HG03103 (cell line): ENCODE data around the gene IL12B.
"Not testable (repeated sequence)": the region's sequence is repeated elsewhere in the genome, so short reads cannot be mapped to it uniquely, and the experiment has no call there.

Experiments
- ATAC-seq: cut with Tn5 transposase; IDR thresholded peaks from one replicate; pipeline ENCODE4 v1.9.1; 2021; ENCODE audit warnings: low read depth; ENCODE audit not compliant: unreplicated experiment

The IL12B gene

GRCh38 chr5:159301466-159301865 lies 28.8 kb downstream of the IL12B start:
- no peak for ATAC-seq

DNA sequence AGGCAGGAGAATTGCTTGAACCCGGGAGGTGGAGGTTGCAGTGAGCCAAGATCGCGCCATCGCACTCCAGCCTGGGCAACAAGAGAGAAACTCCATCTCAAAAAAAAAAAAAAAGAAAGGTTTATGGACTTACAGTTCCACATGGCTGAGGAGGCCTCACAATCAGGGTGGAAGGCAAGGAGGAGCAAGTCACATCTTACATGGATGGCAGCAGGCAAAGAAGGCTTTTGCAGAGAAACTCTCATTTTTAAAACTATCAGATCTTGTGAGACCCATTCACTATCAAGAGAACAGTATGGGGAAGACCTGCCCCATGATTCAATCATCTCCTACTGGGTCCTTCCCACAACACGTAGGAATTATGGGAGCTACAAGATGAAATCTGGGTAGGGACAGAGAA lies 33.0 kb downstream of the IL12B start:
- not testable (repeated sequence) for ATAC-seq

DNA sequence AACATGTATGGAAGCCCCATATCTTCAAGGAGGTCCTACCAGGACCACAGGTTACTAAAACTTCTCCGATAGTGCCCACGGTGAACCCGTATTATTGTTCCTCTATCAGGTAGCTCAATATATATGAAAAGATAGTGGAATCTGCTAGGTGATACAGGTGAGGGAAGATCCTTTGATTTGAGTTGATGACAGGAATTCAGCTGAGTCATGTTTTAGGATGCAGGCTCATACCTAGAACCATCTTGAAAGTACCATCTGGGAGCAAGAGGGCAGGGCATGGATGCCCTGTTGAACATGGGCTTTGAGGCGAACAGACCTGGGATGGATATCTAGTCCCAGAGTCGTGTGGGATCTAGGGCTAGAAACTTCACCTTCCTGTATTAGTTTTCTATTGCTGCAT lies 35.4 kb downstream of the IL12B start:
- no peak for ATAC-seq

GRCh38 chr5:159290741-159291140 lies 39.5 kb downstream of the IL12B start:
- no peak for ATAC-seq

GRCh38 chr5:159286420-159287035 lies 43.8 kb downstream of the IL12B start:
- ATAC-seq: no peak

- ATAC-seq: no peak
These were observed 55.6 kb downstream of the IL12B start for GRCh38 chr5:159274676-159275075.

GRCh38 chr5:159273923-159274322 lies 56.4 kb downstream of the IL12B start:
- ATAC-seq: no peak

GRCh38 chr5:159269723-159270122 lies 60.6 kb downstream of the IL12B start:
- ATAC-seq: no peak

- ATAC-seq: not testable (repeated sequence)
These were observed 63.5 kb downstream of the IL12B start for GRCh38 chr5:159266764-159267163.
